AG04450 (cell line): Measurements from ENCODE around the gene PROZ. TPM values are rescaled to one million over a fixed set of nuclear protein-coding genes. Genes with fewer than 3 reads are reported as not detected.

Experiments used
- CTCF ChIA-PET: fragments of 300-600, 350-600 bp; formaldehyde crosslinking; extraction: SDS; loops from one replicate; lab custom pipeline; 2022; ENCODE audit warnings: antibody characterized with exemption, inconsistent platforms; lab: Charles Lee
- POLR2A ChIA-PET: fragments of 350-600 bp; formaldehyde crosslinking; extraction: SDS; loops from one replicate; lab custom pipeline; 2021; ENCODE audit warnings: antibody characterized with exemption, inconsistent platforms; lab: Yijun Ruan, JAX
- DNase-seq: peaks from one replicate; pipeline ENCODE4 v3.0.0-alpha.2; 2011; ENCODE audit warnings: low read depth, low spot score
- H3K27ac ChIP-seq: one replicate; pipeline ENCODE4 v1.5.1; 2012; ENCODE audit warnings: low read depth, low read length, control low read depth
- H3K27me3 ChIP-seq: one replicate; pipeline ENCODE4 v1.6.0; 2012; ENCODE audit warnings: low read length; ENCODE audit not compliant: control insufficient read depth, insufficient read depth
- H3K4me3 ChIP-seq: 2 replicates; pipeline ENCODE4 v1.5.1; 2011; ENCODE audit warnings: mild to moderate bottlenecking, low read depth, low read length, control low read depth
- H3K9me3 ChIP-seq: 2 replicates; pipeline ENCODE4 v1.5.1; 2012; ENCODE audit warnings: low read length; ENCODE audit not compliant: control insufficient read depth, insufficient read depth
- polyA plus RNA-seq: library from polyadenylated mRNA; depleted of rRNA; stranded (reverse); fragments of >200 nt; gene quantifications from 2 replicates; pipeline ENCODE4 v1.2.3, GENCODE V29; 2011
- TF ChIP-seq, protein P1 (sequence below): IDR thresholded peaks from 2 replicates; pipeline ENCODE4 v1.5.1; 2011; ENCODE audit warnings: low read depth, low read length, control low read depth, inconsistent platforms

The PROZ gene
- polyA plus RNA-seq, 1 experiment, result not detected

DNA sequence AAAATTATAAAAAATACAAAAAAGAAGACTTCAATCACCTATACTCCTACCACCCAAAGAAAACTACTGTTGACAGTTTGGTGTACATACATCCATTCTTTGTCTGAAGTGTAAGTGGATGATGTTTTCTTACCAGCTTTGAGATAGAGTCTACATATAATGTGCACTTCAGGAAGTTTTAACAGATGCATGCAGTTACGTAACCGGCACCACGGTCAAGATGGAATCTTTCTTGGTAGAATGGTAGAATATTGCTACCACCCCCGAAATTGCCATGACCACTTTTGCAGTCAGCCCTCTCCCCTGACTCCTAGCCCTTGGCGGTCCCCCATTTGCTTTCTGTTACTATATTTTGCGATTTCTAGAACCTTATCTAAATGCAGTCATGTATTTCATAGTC, 52.4 kb downstream of the PROZ start:
- ChIA-PET POLR2A (no interaction called here), CTCF (no interaction called here)
- Histone ChIP-seq H3K9me3 (no peaks in the 10 kb centered on the region; the same call in 1 of the 2 replicates), H3K27ac (no peak overlapping the region), H3K27me3 (no peaks in the 10 kb centered on the region), H3K4me3 (peak overlapping the region; percentile 95)
- TF ChIP-seq, protein P1, sequence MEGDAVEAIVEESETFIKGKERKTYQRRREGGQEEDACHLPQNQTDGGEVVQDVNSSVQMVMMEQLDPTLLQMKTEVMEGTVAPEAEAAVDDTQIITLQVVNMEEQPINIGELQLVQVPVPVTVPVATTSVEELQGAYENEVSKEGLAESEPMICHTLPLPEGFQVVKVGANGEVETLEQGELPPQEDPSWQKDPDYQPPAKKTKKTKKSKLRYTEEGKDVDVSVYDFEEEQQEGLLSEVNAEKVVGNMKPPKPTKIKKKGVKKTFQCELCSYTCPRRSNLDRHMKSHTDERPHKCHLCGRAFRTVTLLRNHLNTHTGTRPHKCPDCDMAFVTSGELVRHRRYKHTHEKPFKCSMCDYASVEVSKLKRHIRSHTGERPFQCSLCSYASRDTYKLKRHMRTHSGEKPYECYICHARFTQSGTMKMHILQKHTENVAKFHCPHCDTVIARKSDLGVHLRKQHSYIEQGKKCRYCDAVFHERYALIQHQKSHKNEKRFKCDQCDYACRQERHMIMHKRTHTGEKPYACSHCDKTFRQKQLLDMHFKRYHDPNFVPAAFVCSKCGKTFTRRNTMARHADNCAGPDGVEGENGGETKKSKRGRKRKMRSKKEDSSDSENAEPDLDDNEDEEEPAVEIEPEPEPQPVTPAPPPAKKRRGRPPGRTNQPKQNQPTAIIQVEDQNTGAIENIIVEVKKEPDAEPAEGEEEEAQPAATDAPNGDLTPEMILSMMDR, result no peak
- DNase-seq, result no peak

DNA sequence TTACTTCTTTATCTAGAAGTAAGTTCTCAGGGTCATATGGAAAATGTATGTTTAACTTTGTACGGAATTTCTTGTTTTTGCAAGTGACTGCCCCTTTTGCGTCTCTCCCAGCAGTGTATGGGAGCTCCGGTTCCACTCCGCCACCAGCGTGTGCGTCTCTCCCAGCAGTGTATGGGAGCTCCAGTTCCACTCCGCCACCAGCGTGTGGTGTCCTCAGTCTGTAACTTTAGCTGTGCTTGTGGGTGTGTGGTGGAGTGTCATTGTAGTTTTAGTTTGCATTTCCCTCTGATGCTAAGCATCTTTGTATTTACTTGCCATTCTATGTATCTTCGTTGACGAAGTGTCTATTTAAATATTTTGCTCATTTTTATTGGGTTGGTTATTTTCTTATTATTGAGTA, 53.3 kb downstream of the PROZ start:
- POLR2A ChIA-PET, result no interaction called here
- Histone ChIP-seq H3K9me3 (no peaks in the 10 kb centered on the region; the same call in 1 of the 2 replicates), H3K27me3 (no peaks in the 10 kb centered on the region), H3K27ac (no peak overlapping the region), H3K4me3 (no peak overlapping the region)
- TF ChIP-seq, protein P1, result 0 out of 2 replicates have a peak, but pooled peaks have one; percentile 17
- CTCF ChIA-PET, result no interaction called here
- DNase-seq, result no peak

DNA sequence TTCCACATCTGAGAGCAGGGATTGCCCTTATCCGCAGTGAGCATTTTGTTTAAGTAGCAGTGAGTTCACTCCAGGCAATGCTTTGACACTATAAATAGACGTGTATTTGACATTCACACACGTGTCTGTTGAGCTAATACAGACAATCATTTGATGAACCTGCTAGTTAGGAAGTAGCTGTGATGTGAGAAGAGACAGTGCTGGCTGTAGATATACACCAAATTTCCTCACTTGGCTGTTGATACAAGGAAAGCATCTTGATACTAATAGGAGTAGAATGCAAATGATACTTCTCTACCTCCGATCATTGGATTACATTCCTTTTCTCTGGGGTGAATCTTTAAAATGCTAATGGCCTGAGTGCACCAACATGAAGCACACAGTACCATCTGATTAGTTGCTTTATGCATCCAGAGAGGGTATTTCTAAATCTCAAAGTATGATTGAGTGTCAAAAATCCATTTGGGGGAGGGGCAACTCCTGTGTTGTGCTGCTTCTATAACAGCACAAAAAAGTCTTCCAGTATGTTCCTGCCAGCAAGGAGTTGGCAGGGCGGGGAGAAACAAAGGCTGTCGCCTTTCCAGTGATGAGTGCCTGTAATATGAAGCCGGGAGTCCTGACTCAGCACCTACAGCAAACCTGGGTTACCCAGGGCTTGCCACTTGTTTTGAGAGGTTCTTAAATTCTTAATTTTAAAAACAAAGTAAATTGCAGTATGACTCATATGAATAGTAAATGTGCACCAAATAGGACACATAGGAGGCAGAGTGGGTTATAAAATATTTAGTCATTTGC, 58.0 kb downstream of the PROZ start:
- TF ChIP-seq, protein P1, result no peak
- no peaks in the 10 kb centered on the region for H3K27me3 ChIP-seq
- ChIA-PET CTCF (interaction anchor here (0.6 kb wide), 1 partner anchor 40 kb away, joined by 3 read pairs; no protein-coding TSS in a partner anchor), POLR2A (interaction anchor here (0.6 kb wide), 1 partner anchor 234 kb away, joined by 5 read pairs; no protein-coding TSS in a partner anchor)
- H3K4me3 ChIP-seq, result no peak overlapping the region; the same call in 1 of the 2 replicates
- peak overlapping the region; percentile 43 for H3K27ac ChIP-seq
- no peak for DNase-seq
- no peaks in the 10 kb centered on the region for H3K9me3 ChIP-seq

DNA sequence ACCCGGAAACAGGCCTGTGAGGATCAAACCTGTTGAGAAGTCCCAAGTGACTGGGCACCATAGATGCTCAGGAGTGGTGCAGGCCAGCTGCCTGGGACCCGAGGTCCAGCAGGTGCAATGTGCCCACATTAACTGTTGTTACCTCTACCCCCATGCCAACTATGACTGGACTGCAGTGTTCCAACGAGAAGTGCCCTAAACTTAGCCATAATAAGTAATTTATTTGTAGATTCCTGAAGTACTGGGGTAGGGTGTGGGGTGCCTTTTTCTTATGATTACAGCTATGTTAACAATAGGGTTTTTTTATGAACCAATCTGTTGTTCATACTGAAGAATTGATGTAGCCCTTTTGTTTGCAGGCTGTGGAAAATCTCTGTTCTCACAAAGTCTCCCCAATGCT, 60.1 kb downstream of the PROZ start:
- POLR2A ChIA-PET, result interaction anchor here (1.3 kb wide), 1 partner anchor 9 kb away, joined by 5 read pairs; the partner anchor contains the start of genes CUL4A and PCID2
- TF ChIP-seq, protein P1, result no peak
- CTCF ChIA-PET, result no interaction called here

More for the DNA sequence above, 60.1 kb downstream of the PROZ start:
- H3K9me3 ChIP-seq, result no peaks in the 10 kb centered on the region
- H3K27ac ChIP-seq, result no peak overlapping the region
- H3K4me3 ChIP-seq, result no peak overlapping the region
- no peaks in the 10 kb centered on the region for H3K27me3 ChIP-seq
- no peak for DNase-seq
